HG03064 (cell line): Measurements from ENCODE around the gene ATG14.

Experiments used
- ATAC-seq: cut with Tn5 transposase; IDR thresholded peaks from one replicate; pipeline ENCODE4 v1.9.1; 2021; ENCODE audit warnings: low read depth; ENCODE audit not compliant: unreplicated experiment

The ATG14 gene

DNA sequence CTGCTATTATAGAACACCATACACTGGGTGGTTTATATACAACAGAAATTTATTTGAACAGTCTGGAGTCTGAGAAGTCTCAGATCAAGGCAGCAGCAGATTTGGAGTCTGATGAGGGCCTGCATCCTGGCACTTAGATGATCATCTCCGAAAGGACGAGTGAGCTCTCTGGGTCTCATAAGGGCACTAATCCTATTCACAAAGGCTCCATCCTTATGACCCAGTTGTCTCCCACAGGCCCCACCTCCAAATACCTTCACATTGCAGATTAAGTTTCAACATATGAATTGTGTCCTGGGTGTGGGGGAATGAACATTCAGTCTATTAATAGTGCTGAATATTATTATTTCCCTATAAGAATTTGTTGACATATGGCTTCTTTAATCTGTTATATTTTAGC is 86.8 kb downstream of the ATG14 start:
- no peak for ATAC-seq

DNA sequence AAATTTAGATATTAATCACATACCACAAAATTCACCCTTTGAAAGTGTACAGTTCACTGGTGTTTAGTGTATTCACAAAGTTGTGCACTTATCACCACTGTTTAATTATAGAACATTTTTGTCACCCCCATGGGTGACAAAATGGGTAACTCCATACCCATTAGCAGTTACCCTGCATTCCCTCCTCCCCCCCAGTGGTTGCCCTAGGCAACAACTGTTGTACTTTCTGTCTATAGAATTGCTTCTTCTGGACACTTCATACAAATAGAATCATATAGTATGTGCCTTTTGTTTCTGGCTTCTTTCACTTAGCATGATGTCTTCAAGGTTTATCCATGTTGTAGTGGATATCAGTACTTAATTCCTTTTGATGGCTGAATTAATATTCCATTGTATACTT is 87.7 kb downstream of the ATG14 start:
- ATAC-seq: no peak

DNA sequence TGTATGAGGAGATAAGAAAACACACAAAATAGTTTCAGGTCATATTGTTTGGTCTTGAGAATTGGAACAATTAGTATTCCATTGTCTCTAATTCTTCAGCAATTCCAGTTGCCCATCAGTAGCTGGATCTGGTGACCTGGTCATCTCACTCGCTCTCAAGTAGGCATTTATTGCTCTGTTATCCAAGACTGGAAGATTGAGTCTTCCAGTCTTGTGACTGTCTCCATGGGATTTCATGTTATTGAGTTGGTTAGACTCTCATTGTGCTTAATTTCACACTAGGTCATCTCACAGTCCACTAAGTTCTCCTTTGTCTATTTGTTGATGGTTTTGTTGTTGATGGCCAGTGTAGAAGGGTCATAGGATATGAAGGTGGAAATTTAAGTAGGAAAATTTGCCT is 92.9 kb downstream of the ATG14 start:
- ATAC-seq: no peak

DNA sequence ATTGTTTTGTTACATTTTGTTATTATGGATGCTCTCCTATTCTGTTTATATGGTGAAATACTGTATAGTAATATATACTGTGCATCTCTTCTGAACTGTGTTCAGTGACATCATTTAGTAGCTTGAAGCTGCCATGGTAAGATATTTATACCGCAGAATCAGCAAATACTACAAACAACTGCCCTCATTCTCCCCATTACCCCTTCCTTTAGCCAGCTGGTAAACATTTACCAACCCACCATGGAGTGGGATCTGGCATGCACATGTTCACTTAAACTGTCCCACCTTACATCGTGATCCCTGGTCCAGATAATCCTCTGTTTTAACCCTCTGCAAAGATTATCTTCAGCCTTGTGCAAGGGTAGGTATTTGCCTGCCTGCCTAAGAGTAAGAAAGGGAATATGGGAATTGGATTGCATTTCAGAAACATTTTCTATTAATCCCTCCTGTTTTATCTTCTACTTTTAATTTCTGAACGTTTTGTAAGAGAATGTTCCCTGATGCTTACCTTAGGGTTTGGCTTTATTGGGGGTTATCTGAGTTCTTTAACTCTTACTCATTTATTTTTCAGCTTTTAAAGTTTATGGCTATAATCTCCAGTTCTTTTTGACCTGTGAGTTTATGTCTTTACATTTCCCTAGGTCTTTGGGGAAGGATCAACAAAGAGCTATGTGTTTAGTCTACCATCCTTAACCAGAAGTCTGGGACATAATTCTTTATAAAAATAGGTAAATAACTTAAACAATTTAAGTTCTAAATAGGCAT is 93.9 kb downstream of the ATG14 start:
- ATAC-seq: no peak

DNA sequence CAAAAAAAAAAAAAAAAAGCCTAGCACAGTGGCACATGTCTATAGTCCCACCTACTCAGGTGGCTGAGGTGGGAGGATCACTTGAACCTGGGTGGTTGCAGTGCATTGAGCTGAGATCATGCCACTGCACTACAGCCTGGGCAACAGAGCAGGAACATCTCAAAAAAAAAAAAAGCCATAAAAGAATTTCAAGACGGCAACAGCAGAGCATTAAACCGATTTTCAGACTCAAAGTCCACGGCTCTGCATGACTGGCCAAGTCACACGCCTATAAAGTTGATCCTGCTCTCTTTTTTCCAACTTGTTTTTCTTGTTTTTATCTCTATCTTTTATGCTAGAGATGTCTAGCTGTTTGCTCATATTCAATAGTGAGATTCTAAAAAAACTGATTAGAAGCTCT is 95.1 kb downstream of the ATG14 start:
- ATAC-seq: no peak
